ENCODE results near the gene AGAP3. TPM values are rescaled to one million over a fixed set of nuclear protein-coding genes. Genes with fewer than 3 reads are reported as not detected.

The AGAP3 gene
- total and polyA plus RNA-seq, 4 experiments from 2014 or later: 3.0 to 65.8 (median 31.2) TPM

GRCh38 chr7:151087245-151088018 lies 1.2 kb downstream of the AGAP3 start:
- Histone ChIP-seq H3K4me3 (ENCODE audit: low read length in 2 of 2) (peak overlapping the region; percentile 69 to 88), H3K36me3 (ENCODE audit: insufficient read depth, low read length) (no peaks in the 10 kb centered on the region), H3K4me1 (ENCODE audit: insufficient read depth, low read length) (peaks cover 40% of the 10 kb centered on the region), H3K27ac (ENCODE audit: low read depth, low read length) (peak overlapping the region; percentile 62), H3K27me3 (ENCODE audit: insufficient read depth, low read length) (no peaks in the 10 kb centered on the region), H3K9me3 (ENCODE audit: control insufficient read depth in 1 of 2, low read length in 2 of 2) (no peaks in the 10 kb centered on the region)
- CTCF ChIA-PET (ENCODE audit: partially characterized antibody): interaction anchor here (1.1 to 5.6 kb wide), 4 partner anchors 21 to 79 kb away, joined by 3 to 29 read pairs (median 7); no protein-coding TSS in a partner anchor
- Mint-ChIP-seq H3K27me3 (no peaks in the 10 kb centered on the region), H3K4me3 (peak overlapping the region; percentile 90 to 94 (median 91)), H3K36me3 (peaks cover 0 to 15% of the 10 kb centered on the region in 2 donors), H3K27ac (peak overlapping the region; percentile 63 to 96 (median 94)), H3K4me1 (peaks cover 21 to 51% (median 34%) of the 10 kb centered on the region in 4 donors), H3K9me3 (peaks cover 0 to 2% (median 0%) of the 10 kb centered on the region in 8 donors)
- intact Hi-C loops (cut with micrococcal nuclease): loop anchor here (1.0 to 10.0 kb wide), 2 partner anchors 24 to 113 kb away; partner anchors contain the start of gene KCNH2
- peak; percentile 29 to 65 (median 37) for DNase-seq
- POLR2A ChIA-PET (ENCODE audit: partially characterized antibody): interaction anchor here (1.0 to 1.5 kb wide), 6 partner anchors 27 to 74 kb away, joined by 3 to 5 read pairs (median 4); partner anchors contain the start of genes ABCB8 and CDK5

GRCh38 chr7:151088019-151088855 lies 2.0 kb downstream of the AGAP3 start:
- ChIA-PET CTCF (ENCODE audit: partially characterized antibody) (interaction anchor here (1.1 to 5.6 kb wide), 4 partner anchors 20 to 80 kb away, joined by 3 to 29 read pairs (median 7); no protein-coding TSS in a partner anchor), POLR2A (ENCODE audit: partially characterized antibody) (interaction anchor here (1.0 to 1.5 kb wide), 4 partner anchors 10 to 75 kb away, joined by 4 to 5 read pairs (median 4); partner anchors contain the start of gene CDK5)
- Mint-ChIP-seq H3K27ac (peak overlapping the region; percentile 35 to 94 (median 77)), H3K36me3 (peaks cover 0 to 10% of the 10 kb centered on the region in 2 donors), H3K4me1 (peaks cover 16 to 45% (median 29%) of the 10 kb centered on the region in 4 donors), H3K27me3 (no peaks in the 10 kb centered on the region), H3K9me3 (peaks cover 0 to 2% (median 0%) of the 10 kb centered on the region in 8 donors), H3K4me3 (peak overlapping the region; percentile 67 to 82 (median 74))
- no peaks in the 10 kb centered on the region for H3K27me3 ChIP-seq (ENCODE audit: insufficient read depth, low read length)
- intact Hi-C loops (cut with micrococcal nuclease): loop anchor here (10.0 kb wide), 1 partner anchor 113 kb away; the partner anchor contains the start of gene KCNH2
- peak overlapping the region in 1 of 2 donors; percentile 88 for H3K4me3 ChIP-seq (ENCODE audit: low read length in 2 of 2)
- no peak for DNase-seq
- peak overlapping the region; percentile 62 for H3K27ac ChIP-seq (ENCODE audit: low read depth, low read length)
- no peaks in the 10 kb centered on the region for H3K9me3 ChIP-seq (ENCODE audit: control insufficient read depth in 1 of 2, low read length in 2 of 2)
- peaks cover 35% of the 10 kb centered on the region for H3K4me1 ChIP-seq (ENCODE audit: insufficient read depth, low read length)
- no peaks in the 10 kb centered on the region for H3K36me3 ChIP-seq (ENCODE audit: insufficient read depth, low read length)

DNA sequence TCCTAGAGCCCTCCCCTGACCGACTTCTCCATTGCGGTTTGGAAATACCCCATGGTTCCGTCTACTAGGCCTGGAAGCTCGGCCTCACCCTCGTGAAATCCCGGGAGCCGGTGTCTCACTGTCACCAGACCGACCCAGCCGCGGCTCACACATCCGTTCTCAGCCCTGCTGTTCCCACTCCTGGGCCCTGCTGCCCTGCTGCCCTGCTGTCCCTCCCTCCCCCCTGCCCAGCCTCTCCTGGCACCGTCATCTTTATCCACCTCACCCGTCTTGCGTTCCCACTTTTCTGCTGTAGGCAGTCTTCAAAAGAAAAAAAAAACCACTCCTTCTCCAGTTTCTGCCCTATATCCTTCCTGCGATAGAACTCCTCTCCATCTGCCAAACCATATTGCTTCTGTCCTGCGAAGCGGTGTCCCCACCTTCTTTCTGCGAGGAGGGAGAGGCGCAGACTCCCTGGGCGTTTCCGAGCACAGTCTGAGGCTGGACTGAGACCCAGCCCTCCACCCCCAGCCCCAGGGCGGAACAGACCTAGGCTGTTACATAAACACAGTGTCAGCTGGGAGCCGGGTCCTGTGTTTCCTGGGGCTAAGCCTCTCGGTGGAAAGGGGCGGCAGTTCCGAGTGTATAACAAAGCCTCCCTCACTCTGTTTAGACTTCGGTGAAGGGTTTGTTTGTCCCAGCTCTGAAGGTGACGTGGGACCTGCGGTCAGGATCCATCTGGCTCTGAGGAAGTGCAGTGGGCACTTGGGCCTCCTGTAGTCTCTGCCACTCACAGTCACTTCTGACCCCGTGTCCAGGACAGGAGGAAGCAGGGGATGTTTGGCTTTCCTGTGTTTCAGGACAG lies 2.8 kb downstream of the AGAP3 start:
- no peak overlapping the region for H3K4me3 ChIP-seq (ENCODE audit: low read length in 2 of 2)
- Mint-ChIP-seq H3K27me3 (no peaks in the 10 kb centered on the region), H3K4me3 (peak overlapping the region; percentile 15 to 75 (median 62)), H3K9me3 (peaks cover 0 to 2% (median 0%) of the 10 kb centered on the region in 8 donors), H3K27ac (peak overlapping the region; percentile 23 to 87 (median 71)), H3K4me1 (peaks cover 16 to 37% (median 26%) of the 10 kb centered on the region in 4 donors), H3K36me3 (peaks cover 0 to 6% of the 10 kb centered on the region in 2 donors)
- H3K9me3 ChIP-seq (ENCODE audit: control insufficient read depth in 1 of 2, low read length in 2 of 2): no peaks in the 10 kb centered on the region
- no peak overlapping the region for H3K27ac ChIP-seq (ENCODE audit: low read depth, low read length)
- intact Hi-C loops (cut with micrococcal nuclease): loop anchor here (10.0 kb wide), 1 partner anchor 114 kb away; the partner anchor contains the start of gene KCNH2
- no peaks in the 10 kb centered on the region for H3K36me3 ChIP-seq (ENCODE audit: insufficient read depth, low read length)
- DNase-seq: no peak
- ChIA-PET POLR2A (ENCODE audit: partially characterized antibody) (interaction anchor here (1.0 kb wide), 2 partner anchors 11 to 30 kb away, joined by 3 to 5 read pairs; no protein-coding TSS in a partner anchor), CTCF (ENCODE audit: partially characterized antibody) (interaction anchor here (1.7 to 5.6 kb wide), 2 partner anchors 19 to 22 kb away, joined by 9 to 29 read pairs; no protein-coding TSS in a partner anchor)
- no peaks in the 10 kb centered on the region for H3K27me3 ChIP-seq (ENCODE audit: insufficient read depth, low read length)
- H3K4me1 ChIP-seq (ENCODE audit: insufficient read depth, low read length): peaks cover 29% of the 10 kb centered on the region

GRCh38 chr7:151089893-151090730 lies 3.8 kb downstream of the AGAP3 start:
- no peak overlapping the region for H3K27ac ChIP-seq (ENCODE audit: low read depth, low read length)
- no peaks in the 10 kb centered on the region for H3K27me3 Mint-ChIP-seq
- POLR2A ChIA-PET (ENCODE audit: partially characterized antibody): interaction anchor here (1.0 kb wide), 1 partner anchor 31 kb away, joined by 3 read pairs; no protein-coding TSS in a partner anchor

GRCh38 chr7:151091003-151091402 lies 4.7 kb downstream of the AGAP3 start:
- Histone ChIP-seq H3K27ac (ENCODE audit: low read depth, low read length) (no peak overlapping the region), H3K4me3 (ENCODE audit: low read length in 2 of 2) (no peak overlapping the region), H3K36me3 (ENCODE audit: insufficient read depth, low read length) (no peaks in the 10 kb centered on the region), H3K4me1 (ENCODE audit: insufficient read depth, low read length) (peaks cover 23% of the 10 kb centered on the region), H3K9me3 (ENCODE audit: control insufficient read depth in 1 of 2, low read length in 2 of 2) (no peaks in the 10 kb centered on the region), H3K27me3 (ENCODE audit: insufficient read depth, low read length) (no peaks in the 10 kb centered on the region)
- Mint-ChIP-seq H3K4me1 (peaks cover 11 to 21% (median 17%) of the 10 kb centered on the region in 4 donors), H3K4me3 (no peak overlapping the region), H3K9me3 (no peaks in the 10 kb centered on the region), H3K27me3 (no peaks in the 10 kb centered on the region), H3K36me3 (no peaks in the 10 kb centered on the region), H3K27ac (peak overlapping the region in 1 of 7 donors; percentile 2)
- CTCF ChIA-PET (ENCODE audit: partially characterized antibody): interaction anchor here (0.9 to 1.6 kb wide), 4 partner anchors 12 to 102 kb away, joined by 3 to 5 read pairs (median 3); no protein-coding TSS in a partner anchor
- intact Hi-C loops (cut with micrococcal nuclease): no loop called here
- POLR2A ChIA-PET (ENCODE audit: partially characterized antibody): no interaction called here
- no peak for DNase-seq

More at GRCh38 chr7:151089893-151090730, 3.8 kb downstream of the AGAP3 start:
- Histone ChIP-seq H3K4me1 (ENCODE audit: insufficient read depth, low read length) (peaks cover 28% of the 10 kb centered on the region), H3K36me3 (ENCODE audit: insufficient read depth, low read length) (no peaks in the 10 kb centered on the region), H3K27me3 (ENCODE audit: insufficient read depth, low read length) (no peaks in the 10 kb centered on the region), H3K9me3 (ENCODE audit: control insufficient read depth in 1 of 2, low read length in 2 of 2) (no peaks in the 10 kb centered on the region), H3K4me3 (ENCODE audit: low read length in 2 of 2) (no peak overlapping the region)
- CTCF ChIA-PET (ENCODE audit: partially characterized antibody): interaction anchor here (0.9 to 1.5 kb wide), 2 partner anchors 21 to 71 kb away, joined by 3 to 5 read pairs; no protein-coding TSS in a partner anchor
- H3K4me1 Mint-ChIP-seq: peaks cover 14 to 27% (median 21%) of the 10 kb centered on the region in 4 donors
- no peaks in the 10 kb centered on the region for H3K9me3 Mint-ChIP-seq
- H3K27ac Mint-ChIP-seq: no peak overlapping the region
- peaks cover 0 to 3% of the 10 kb centered on the region in 2 donors for H3K36me3 Mint-ChIP-seq
- DNase-seq: no peak
- intact Hi-C loops (cut with micrococcal nuclease): loop anchor here (10.0 kb wide), 1 partner anchor 115 kb away; the partner anchor contains the start of gene KCNH2
- H3K4me3 Mint-ChIP-seq: no peak overlapping the region

Measured in CD4-positive, alpha-beta memory T cell (primary cell).